ENCODE results near the gene CYP4B1. TPM values are rescaled to one million over a fixed set of nuclear protein-coding genes. Genes with fewer than 3 reads are reported as not detected.
"Not testable (repeated sequence)": the region's sequence is repeated elsewhere in the genome, so short reads cannot be mapped to it uniquely, and the experiment has no call there.

Gene CYP4B1
- total RNA-seq, 1 experiment from 2014 or later, result not detected

GRCh38 chr1:46822248-46822826 lies 23.5 kb downstream of the CYP4B1 start:
- H3K27me3 ChIP-seq (ENCODE audit: low read length), result no peaks in the 10 kb centered on the region
- no peak overlapping the region for H3K4me2 ChIP-seq (ENCODE audit: low read depth, low read length, poor library complexity, severe bottlenecking)
- H3K36me3 ChIP-seq (ENCODE audit: insufficient read depth, low read length), result no peaks in the 10 kb centered on the region
- no peaks in the 10 kb centered on the region for H3K79me2 ChIP-seq (ENCODE audit: low read length)
- no peak overlapping the region for H3K9ac ChIP-seq (ENCODE audit: low read length)
- no peak overlapping the region for H3K27ac ChIP-seq (ENCODE audit: low read length)
- H4K20me1 ChIP-seq (ENCODE audit: insufficient read depth, low read depth, low read length), result no peaks in the 10 kb centered on the region
- H3K9me2 ChIP-seq (replicated peaks; ENCODE audit: insufficient read depth, low read length), result no peaks in the 10 kb centered on the region
- no peak overlapping the region for H3K4me3 ChIP-seq (ENCODE audit: low read length)
- no peaks in the 10 kb centered on the region for H3K4me1 ChIP-seq (ENCODE audit: low read length)
- DNase-seq, result no peak
- H3K9me3 ChIP-seq (ENCODE audit: low read length), result no peaks in the 10 kb centered on the region
- H2AFZ ChIP-seq (ENCODE audit: low read length), result no peak overlapping the region

DNA sequence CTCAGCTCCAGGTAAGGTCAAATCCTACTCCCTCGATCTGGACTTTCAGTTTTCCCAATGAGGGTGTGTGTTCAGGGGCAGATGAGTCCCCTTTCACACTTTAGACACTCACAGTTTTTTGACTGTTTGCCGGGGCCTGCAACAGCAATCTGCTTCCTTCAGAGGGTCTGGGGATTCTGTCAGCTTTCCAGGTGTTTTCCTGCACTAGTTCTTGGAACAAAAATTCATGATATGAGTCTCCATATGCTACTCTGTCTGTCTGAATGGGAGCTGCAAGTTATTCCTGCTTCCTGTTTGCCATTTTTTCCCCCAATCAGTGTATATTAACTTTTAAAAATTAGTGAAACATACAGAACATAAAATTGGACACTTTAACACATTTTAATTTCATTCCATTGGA lies 24.3 kb downstream of the CYP4B1 start:
- H3K27ac ChIP-seq (ENCODE audit: low read length), result no peak overlapping the region
- no peak overlapping the region for H3K4me3 ChIP-seq (ENCODE audit: low read length)
- H3K4me2 ChIP-seq (ENCODE audit: low read depth, low read length, poor library complexity, severe bottlenecking), result no peak overlapping the region
- no peak for DNase-seq
- H3K36me3 ChIP-seq (ENCODE audit: insufficient read depth, low read length), result no peaks in the 10 kb centered on the region
- H3K9me3 ChIP-seq (ENCODE audit: low read length), result no peaks in the 10 kb centered on the region
- H3K9me2 ChIP-seq (replicated peaks; ENCODE audit: insufficient read depth, low read length), result no peaks in the 10 kb centered on the region
- H3K79me2 ChIP-seq (ENCODE audit: low read length), result no peaks in the 10 kb centered on the region
- H3K9ac ChIP-seq (ENCODE audit: low read length), result no peak overlapping the region
- H2AFZ ChIP-seq (ENCODE audit: low read length), result no peak overlapping the region
- no peaks in the 10 kb centered on the region for H3K27me3 ChIP-seq (ENCODE audit: low read length)
- no peaks in the 10 kb centered on the region for H4K20me1 ChIP-seq (ENCODE audit: insufficient read depth, low read depth, low read length)
- no peaks in the 10 kb centered on the region for H3K4me1 ChIP-seq (ENCODE audit: low read length)

DNA sequence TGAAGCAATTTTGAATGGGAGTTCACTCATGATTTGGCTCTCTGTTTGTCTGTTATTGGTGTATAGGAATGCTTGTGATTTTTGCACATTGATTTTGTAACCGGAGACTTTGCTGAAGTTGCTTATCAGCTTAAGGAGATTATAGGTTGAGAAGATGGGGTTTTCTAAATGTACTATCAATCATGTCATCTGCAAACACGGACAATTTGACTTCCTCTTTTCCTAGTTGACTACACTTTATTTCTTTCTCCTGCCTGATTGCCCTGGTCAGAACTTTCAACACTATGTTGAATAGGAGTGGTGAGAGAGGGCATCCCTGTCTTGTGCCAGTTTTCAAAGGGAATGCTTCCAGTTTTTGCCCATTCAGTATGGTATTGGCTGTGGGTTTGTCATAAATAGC lies 28.0 kb downstream of the CYP4B1 start:
- H3K4me2 ChIP-seq (ENCODE audit: low read depth, low read length, poor library complexity, severe bottlenecking); H3K27ac ChIP-seq (ENCODE audit: low read length): not testable (repeated sequence)

GRCh38 chr1:46830665-46831322 lies 31.9 kb downstream of the CYP4B1 start:
- no peak overlapping the region for H3K4me2 ChIP-seq (ENCODE audit: low read depth, low read length, poor library complexity, severe bottlenecking)
- H3K27ac ChIP-seq (ENCODE audit: low read length), result no peak overlapping the region
- no peak for DNase-seq

More for the DNA sequence above, 28.0 kb downstream of the CYP4B1 start:
- H3K4me1 ChIP-seq (ENCODE audit: low read length); H3K9me3 ChIP-seq (ENCODE audit: low read length); H3K9me2 ChIP-seq (replicated peaks; ENCODE audit: insufficient read depth, low read length); DNase-seq; H3K36me3 ChIP-seq (ENCODE audit: insufficient read depth, low read length); H3K9ac ChIP-seq (ENCODE audit: low read length); H3K27me3 ChIP-seq (ENCODE audit: low read length); H4K20me1 ChIP-seq (ENCODE audit: insufficient read depth, low read depth, low read length); H3K4me3 ChIP-seq (ENCODE audit: low read length); H3K79me2 ChIP-seq (ENCODE audit: low read length); H2AFZ ChIP-seq (ENCODE audit: low read length): not testable (repeated sequence)

GRCh38 chr1:46835469-46835868 lies 36.6 kb downstream of the CYP4B1 start:
- H3K36me3 ChIP-seq (ENCODE audit: insufficient read depth, low read length); H2AFZ ChIP-seq (ENCODE audit: low read length); H4K20me1 ChIP-seq (ENCODE audit: insufficient read depth, low read depth, low read length); H3K4me1 ChIP-seq (ENCODE audit: low read length); H3K9me2 ChIP-seq (replicated peaks; ENCODE audit: insufficient read depth, low read length); DNase-seq; H3K4me2 ChIP-seq (ENCODE audit: low read depth, low read length, poor library complexity, severe bottlenecking); H3K9me3 ChIP-seq (ENCODE audit: low read length); H3K27me3 ChIP-seq (ENCODE audit: low read length); H3K27ac ChIP-seq (ENCODE audit: low read length); H3K9ac ChIP-seq (ENCODE audit: low read length); H3K4me3 ChIP-seq (ENCODE audit: low read length); H3K79me2 ChIP-seq (ENCODE audit: low read length): not testable (repeated sequence)

More at GRCh38 chr1:46830665-46831322, 31.9 kb downstream of the CYP4B1 start:
- no peak overlapping the region for H2AFZ ChIP-seq (ENCODE audit: low read length)
- no peaks in the 10 kb centered on the region for H3K4me1 ChIP-seq (ENCODE audit: low read length)
- H4K20me1 ChIP-seq (ENCODE audit: insufficient read depth, low read depth, low read length), result no peaks in the 10 kb centered on the region
- H3K79me2 ChIP-seq (ENCODE audit: low read length), result no peaks in the 10 kb centered on the region
- H3K9me3 ChIP-seq (ENCODE audit: low read length), result no peaks in the 10 kb centered on the region
- H3K36me3 ChIP-seq (ENCODE audit: insufficient read depth, low read length), result no peaks in the 10 kb centered on the region
- no peak overlapping the region for H3K4me3 ChIP-seq (ENCODE audit: low read length)
- no peaks in the 10 kb centered on the region for H3K27me3 ChIP-seq (ENCODE audit: low read length)
- no peaks in the 10 kb centered on the region for H3K9me2 ChIP-seq (replicated peaks; ENCODE audit: insufficient read depth, low read length)
- H3K9ac ChIP-seq (ENCODE audit: low read length), result no peak overlapping the region

DNA sequence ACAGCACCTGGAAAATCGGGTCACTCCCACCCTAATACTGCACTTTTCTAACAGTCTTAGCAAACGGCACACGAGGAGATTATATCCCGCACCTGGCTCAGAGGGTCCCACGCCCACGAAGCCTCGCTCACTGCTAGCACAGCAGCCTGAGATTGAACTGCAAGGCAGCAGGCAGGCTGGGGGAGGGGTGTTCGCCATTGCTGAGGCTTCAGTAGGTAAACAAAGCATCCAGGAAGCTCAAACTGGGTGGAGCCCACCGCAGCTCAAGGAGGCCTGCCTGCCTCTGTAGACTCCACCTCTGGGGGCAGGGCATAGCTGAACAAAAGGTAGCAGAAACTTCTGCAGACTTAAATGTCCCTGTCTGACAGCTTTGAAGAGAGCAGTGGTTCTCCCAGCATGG lies 47.5 kb downstream of the CYP4B1 start:
- H2AFZ ChIP-seq (ENCODE audit: low read length); H3K9me2 ChIP-seq (replicated peaks; ENCODE audit: insufficient read depth, low read length); H3K79me2 ChIP-seq (ENCODE audit: low read length); H3K4me1 ChIP-seq (ENCODE audit: low read length); H3K9me3 ChIP-seq (ENCODE audit: low read length); DNase-seq; H4K20me1 ChIP-seq (ENCODE audit: insufficient read depth, low read depth, low read length); H3K27ac ChIP-seq (ENCODE audit: low read length); H3K4me3 ChIP-seq (ENCODE audit: low read length); H3K9ac ChIP-seq (ENCODE audit: low read length); H3K4me2 ChIP-seq (ENCODE audit: low read depth, low read length, poor library complexity, severe bottlenecking); H3K36me3 ChIP-seq (ENCODE audit: insufficient read depth, low read length); H3K27me3 ChIP-seq (ENCODE audit: low read length): not testable (repeated sequence)

- not testable (repeated sequence) for H3K9ac ChIP-seq (ENCODE audit: low read length); H3K4me1 ChIP-seq (ENCODE audit: low read length); H4K20me1 ChIP-seq (ENCODE audit: insufficient read depth, low read depth, low read length); H3K9me2 ChIP-seq (replicated peaks; ENCODE audit: insufficient read depth, low read length); H3K27me3 ChIP-seq (ENCODE audit: low read length); H3K27ac ChIP-seq (ENCODE audit: low read length); H3K9me3 ChIP-seq (ENCODE audit: low read length); H3K36me3 ChIP-seq (ENCODE audit: insufficient read depth, low read length); H3K4me2 ChIP-seq (ENCODE audit: low read depth, low read length, poor library complexity, severe bottlenecking); H2AFZ ChIP-seq (ENCODE audit: low read length); H3K4me3 ChIP-seq (ENCODE audit: low read length); DNase-seq; H3K79me2 ChIP-seq (ENCODE audit: low read length)
Observed at GRCh38 chr1:46857660-46858065, 58.8 kb downstream of the CYP4B1 start.

- H3K27ac ChIP-seq (ENCODE audit: low read length), result no peak overlapping the region
Observed at GRCh38 chr1:46862348-46862747, 63.5 kb downstream of the CYP4B1 start.

More at GRCh38 chr1:46862348-46862747, 63.5 kb downstream of the CYP4B1 start:
- Histone ChIP-seq H2AFZ (ENCODE audit: low read length) (no peak overlapping the region), H3K9ac (ENCODE audit: low read length) (no peak overlapping the region), H3K36me3 (ENCODE audit: insufficient read depth, low read length) (no peaks in the 10 kb centered on the region), H3K4me2 (ENCODE audit: low read depth, low read length, poor library complexity, severe bottlenecking) (no peak overlapping the region), H3K79me2 (ENCODE audit: low read length) (no peaks in the 10 kb centered on the region), H3K4me3 (ENCODE audit: low read length) (no peak overlapping the region), H3K27me3 (ENCODE audit: low read length) (no peaks in the 10 kb centered on the region), H4K20me1 (ENCODE audit: insufficient read depth, low read depth, low read length) (no peaks in the 10 kb centered on the region), H3K4me1 (ENCODE audit: low read length) (no peaks in the 10 kb centered on the region), H3K9me2 (replicated peaks; ENCODE audit: insufficient read depth, low read length) (no peaks in the 10 kb centered on the region), H3K9me3 (ENCODE audit: low read length) (no peaks in the 10 kb centered on the region)
- no peak for DNase-seq
